ENCODE results near the gene PRDM16. TPM values are rescaled to one million over a fixed set of nuclear protein-coding genes. Genes with fewer than 3 reads are reported as not detected.

The PRDM16 gene
- total and polyA plus RNA-seq, 2 of the 13 experiments (the other 11 are each of a cell fraction or from before 2014, with no cell fraction given), result 0.15 to 0.81 TPM

DNA sequence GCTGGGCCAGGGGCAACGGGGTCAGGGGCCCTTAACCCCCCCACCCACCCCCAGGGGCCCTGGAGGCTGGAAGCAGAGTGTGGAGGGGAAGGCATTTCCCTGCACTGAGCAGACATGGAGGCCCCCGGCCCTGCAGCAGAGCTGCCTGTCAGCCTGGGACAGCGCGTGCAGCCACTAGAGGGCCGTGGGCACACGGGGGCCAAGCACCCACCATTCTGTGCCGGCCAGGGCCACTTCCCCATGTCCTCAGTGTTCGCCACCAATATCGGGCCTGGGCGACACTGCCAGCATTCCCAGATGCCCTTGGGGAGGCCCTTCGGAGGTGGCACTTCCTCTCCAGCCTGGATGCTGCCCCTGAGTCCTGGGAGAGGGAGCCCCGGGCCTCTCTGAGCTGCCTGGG lies 362.3 kb downstream of the PRDM16 start (continued):
- TF ChIP-seq, protein P1, sequence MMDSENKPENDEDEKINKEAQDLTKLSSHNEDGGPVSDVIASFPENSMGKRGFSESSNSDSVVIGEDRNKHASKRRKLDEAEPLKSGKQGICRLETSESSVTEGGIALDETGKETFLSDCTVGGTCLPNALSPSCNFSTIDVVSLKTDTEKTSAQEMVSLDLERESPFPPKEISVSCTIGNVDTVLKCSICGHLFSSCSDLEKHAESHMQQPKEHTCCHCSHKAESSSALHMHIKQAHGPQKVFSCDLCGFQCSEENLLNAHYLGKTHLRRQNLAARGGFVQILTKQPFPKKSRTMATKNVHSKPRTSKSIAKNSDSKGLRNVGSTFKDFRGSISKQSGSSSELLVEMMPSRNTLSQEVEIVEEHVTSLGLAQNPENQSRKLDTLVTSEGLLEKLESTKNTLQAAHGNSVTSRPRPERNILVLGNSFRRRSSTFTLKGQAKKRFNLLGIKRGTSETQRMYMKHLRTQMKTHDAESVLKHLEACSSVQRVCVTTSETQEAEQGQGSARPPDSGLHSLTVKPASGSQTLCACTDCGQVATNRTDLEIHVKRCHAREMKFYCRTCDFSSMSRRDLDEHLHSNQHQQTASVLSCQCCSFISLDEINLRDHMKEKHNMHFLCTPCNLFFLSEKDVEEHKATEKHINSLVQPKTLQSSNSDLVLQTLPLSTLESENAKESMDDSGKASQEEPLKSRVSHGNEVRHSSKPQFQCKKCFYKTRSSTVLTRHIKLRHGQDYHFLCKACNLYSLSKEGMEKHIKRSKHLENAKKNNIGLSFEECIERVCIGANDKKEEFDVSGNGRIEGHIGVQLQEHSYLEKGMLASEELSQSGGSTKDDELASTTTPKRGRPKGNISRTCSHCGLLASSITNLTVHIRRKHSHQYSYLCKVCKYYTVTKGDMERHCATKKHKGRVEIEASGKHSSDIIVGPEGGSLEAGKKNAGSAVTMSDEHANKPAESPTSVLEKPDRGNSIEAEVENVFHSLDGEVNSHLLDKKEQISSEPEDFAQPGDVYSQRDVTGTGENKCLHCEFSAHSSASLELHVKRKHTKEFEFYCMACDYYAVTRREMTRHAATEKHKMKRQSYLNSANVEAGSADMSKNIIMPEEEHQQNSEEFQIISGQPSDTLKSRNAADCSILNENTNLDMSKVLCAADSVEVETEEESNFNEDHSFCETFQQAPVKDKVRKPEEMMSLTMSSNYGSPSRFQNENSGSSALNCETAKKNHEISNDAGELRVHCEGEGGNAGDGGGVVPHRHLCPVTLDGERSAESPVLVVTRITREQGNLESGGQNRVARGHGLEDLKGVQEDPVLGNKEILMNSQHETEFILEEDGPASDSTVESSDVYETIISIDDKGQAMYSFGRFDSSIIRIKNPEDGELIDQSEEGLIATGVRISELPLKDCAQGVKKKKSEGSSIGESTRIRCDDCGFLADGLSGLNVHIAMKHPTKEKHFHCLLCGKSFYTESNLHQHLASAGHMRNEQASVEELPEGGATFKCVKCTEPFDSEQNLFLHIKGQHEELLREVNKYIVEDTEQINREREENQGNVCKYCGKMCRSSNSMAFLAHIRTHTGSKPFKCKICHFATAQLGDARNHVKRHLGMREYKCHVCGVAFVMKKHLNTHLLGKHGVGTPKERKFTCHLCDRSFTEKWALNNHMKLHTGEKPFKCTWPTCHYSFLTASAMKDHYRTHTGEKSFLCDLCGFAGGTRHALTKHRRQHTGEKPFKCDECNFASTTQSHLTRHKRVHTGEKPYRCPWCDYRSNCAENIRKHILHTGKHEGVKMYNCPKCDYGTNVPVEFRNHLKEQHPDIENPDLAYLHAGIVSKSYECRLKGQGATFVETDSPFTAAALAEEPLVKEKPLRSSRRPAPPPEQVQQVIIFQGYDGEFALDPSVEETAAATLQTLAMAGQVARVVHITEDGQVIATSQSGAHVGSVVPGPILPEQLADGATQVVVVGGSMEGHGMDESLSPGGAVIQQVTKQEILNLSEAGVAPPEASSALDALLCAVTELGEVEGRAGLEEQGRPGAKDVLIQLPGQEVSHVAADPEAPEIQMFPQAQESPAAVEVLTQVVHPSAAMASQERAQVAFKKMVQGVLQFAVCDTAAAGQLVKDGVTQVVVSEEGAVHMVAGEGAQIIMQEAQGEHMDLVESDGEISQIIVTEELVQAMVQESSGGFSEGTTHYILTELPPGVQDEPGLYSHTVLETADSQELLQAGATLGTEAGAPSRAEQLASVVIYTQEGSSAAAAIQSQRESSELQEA (CRISPR knock-in tag; IDR thresholded peaks at IDR 0.05; ENCODE audit: not compliant biosample characterization), result no peak
- TF ChIP-seq, protein P2, sequence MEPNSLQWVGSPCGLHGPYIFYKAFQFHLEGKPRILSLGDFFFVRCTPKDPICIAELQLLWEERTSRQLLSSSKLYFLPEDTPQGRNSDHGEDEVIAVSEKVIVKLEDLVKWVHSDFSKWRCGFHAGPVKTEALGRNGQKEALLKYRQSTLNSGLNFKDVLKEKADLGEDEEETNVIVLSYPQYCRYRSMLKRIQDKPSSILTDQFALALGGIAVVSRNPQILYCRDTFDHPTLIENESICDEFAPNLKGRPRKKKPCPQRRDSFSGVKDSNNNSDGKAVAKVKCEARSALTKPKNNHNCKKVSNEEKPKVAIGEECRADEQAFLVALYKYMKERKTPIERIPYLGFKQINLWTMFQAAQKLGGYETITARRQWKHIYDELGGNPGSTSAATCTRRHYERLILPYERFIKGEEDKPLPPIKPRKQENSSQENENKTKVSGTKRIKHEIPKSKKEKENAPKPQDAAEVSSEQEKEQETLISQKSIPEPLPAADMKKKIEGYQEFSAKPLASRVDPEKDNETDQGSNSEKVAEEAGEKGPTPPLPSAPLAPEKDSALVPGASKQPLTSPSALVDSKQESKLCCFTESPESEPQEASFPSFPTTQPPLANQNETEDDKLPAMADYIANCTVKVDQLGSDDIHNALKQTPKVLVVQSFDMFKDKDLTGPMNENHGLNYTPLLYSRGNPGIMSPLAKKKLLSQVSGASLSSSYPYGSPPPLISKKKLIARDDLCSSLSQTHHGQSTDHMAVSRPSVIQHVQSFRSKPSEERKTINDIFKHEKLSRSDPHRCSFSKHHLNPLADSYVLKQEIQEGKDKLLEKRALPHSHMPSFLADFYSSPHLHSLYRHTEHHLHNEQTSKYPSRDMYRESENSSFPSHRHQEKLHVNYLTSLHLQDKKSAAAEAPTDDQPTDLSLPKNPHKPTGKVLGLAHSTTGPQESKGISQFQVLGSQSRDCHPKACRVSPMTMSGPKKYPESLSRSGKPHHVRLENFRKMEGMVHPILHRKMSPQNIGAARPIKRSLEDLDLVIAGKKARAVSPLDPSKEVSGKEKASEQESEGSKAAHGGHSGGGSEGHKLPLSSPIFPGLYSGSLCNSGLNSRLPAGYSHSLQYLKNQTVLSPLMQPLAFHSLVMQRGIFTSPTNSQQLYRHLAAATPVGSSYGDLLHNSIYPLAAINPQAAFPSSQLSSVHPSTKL (CRISPR knock-in tag; IDR thresholded peaks at IDR 0.05), result no peak
- TF ChIP-seq ZNF75D (CRISPR knock-in tag; IDR thresholded peaks at IDR 0.05; ENCODE audit: borderline replicate concordance), result no peak
- no peak for TF ChIP-seq ZNF460 (CRISPR knock-in tag; IDR thresholded peaks at IDR 0.05; ENCODE audit: borderline replicate concordance)
- no peak for TF ChIP-seq FOXJ3 (CRISPR knock-in tag; IDR thresholded peaks at IDR 0.05; ENCODE audit: borderline replicate concordance)
- TF ChIP-seq, protein P3, sequence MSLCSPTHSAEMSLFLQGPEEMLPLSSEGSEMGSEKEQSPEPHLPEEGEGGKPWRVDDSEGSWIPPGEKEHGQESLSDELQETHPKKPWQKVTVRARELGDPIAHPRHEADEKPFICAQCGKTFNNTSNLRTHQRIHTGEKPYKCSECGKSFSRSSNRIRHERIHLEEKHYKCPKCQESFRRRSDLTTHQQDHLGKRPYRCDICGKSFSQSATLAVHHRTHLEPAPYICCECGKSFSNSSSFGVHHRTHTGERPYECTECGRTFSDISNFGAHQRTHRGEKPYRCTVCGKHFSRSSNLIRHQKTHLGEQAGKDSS (CRISPR knock-in tag; IDR thresholded peaks at IDR 0.05; ENCODE audit: borderline replicate concordance, low read depth), result no peak
- TF ChIP-seq ZBTB8A (CRISPR knock-in tag; IDR thresholded peaks at IDR 0.05; ENCODE audit: borderline replicate concordance, low read depth), result no peak
- TF ChIP-seq, protein P4, sequence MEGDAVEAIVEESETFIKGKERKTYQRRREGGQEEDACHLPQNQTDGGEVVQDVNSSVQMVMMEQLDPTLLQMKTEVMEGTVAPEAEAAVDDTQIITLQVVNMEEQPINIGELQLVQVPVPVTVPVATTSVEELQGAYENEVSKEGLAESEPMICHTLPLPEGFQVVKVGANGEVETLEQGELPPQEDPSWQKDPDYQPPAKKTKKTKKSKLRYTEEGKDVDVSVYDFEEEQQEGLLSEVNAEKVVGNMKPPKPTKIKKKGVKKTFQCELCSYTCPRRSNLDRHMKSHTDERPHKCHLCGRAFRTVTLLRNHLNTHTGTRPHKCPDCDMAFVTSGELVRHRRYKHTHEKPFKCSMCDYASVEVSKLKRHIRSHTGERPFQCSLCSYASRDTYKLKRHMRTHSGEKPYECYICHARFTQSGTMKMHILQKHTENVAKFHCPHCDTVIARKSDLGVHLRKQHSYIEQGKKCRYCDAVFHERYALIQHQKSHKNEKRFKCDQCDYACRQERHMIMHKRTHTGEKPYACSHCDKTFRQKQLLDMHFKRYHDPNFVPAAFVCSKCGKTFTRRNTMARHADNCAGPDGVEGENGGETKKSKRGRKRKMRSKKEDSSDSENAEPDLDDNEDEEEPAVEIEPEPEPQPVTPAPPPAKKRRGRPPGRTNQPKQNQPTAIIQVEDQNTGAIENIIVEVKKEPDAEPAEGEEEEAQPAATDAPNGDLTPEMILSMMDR (CRISPR knock-in tag; IDR thresholded peaks at IDR 0.05), result peak; percentile 84
- no peak for TF ChIP-seq POLR2G (IDR thresholded peaks at IDR 0.05; ENCODE audit: low read depth, low read length)
- TF ChIP-seq, protein P5, sequence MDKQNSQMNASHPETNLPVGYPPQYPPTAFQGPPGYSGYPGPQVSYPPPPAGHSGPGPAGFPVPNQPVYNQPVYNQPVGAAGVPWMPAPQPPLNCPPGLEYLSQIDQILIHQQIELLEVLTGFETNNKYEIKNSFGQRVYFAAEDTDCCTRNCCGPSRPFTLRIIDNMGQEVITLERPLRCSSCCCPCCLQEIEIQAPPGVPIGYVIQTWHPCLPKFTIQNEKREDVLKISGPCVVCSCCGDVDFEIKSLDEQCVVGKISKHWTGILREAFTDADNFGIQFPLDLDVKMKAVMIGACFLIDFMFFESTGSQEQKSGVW (CRISPR knock-in tag; IDR thresholded peaks at IDR 0.05; ENCODE audit: borderline replicate concordance), result no peak
- TF ChIP-seq ZNF329 (CRISPR knock-in tag; IDR thresholded peaks at IDR 0.05; ENCODE audit: low read depth), result no peak
- no peak for TF ChIP-seq ZNF264 (CRISPR knock-in tag; IDR thresholded peaks at IDR 0.05)
- TF ChIP-seq EED (CRISPR knock-in tag; IDR thresholded peaks at IDR 0.05), result 0 out of 2 replicates have a peak, but pooled peaks have one; percentile 31
